IMR-90 (cell line): ENCODE results near the gene PTPRN2. TPM values are rescaled to one million over a fixed set of nuclear protein-coding genes. Genes with fewer than 3 reads are reported as not detected.

ENCODE experiments used
- ATAC-seq: fragments of 200-7000 bp; cut with Tn5 transposase; 2 replicates; pipeline ENCODE4 v1.9.1; 2020; ENCODE audit warnings: low read depth, mild to moderate bottlenecking, moderate library complexity
- BruUV-seq: library from RNA; stranded (reverse); fragments of 400-500 nt; replicated peaks from 2 replicates; lab custom pipeline; 2021; lab: Mats Ljungman, UMichigan
- CTCF ChIA-PET: fragments of 300-600 bp; formaldehyde crosslinking; extraction: SDS; loops from one replicate; lab custom pipeline; 2021; ENCODE audit warnings: antibody characterized with exemption; lab: Yijun Ruan, JAX
- POLR2A ChIA-PET: fragments of 300-600 bp; sonication (Branson Sonifier 250); formaldehyde crosslinking; loops from one replicate; lab custom pipeline; 2022; ENCODE audit warnings: antibody characterized with exemption; ENCODE audit not compliant: unreplicated experiment; lab: Charles Lee
- DNase-seq: peaks from one replicate; pipeline ENCODE4 v3.0.0; 2013
- H2AFZ ChIP-seq: replicated peaks from 2 replicates; pipeline ENCODE3; 2013; ENCODE audit warnings: low read length, mild to moderate bottlenecking; ENCODE audit not compliant: poor library complexity
- H2AK5ac ChIP-seq: 2 replicates; pipeline ENCODE4 v1.6.1; 2013; ENCODE audit warnings: low read depth, low read length, inconsistent platforms
- H2AK9ac ChIP-seq: replicated peaks from 2 replicates; pipeline ENCODE3; 2013; ENCODE audit warnings: mild to moderate bottlenecking, low read depth, low read length, moderate library complexity; ENCODE audit not compliant: poor library complexity
- H2BK120ac ChIP-seq: 2 replicates; pipeline ENCODE4 v1.6.1; 2013; ENCODE audit warnings: low read depth, low read length, inconsistent platforms
- H2BK15ac ChIP-seq: 3 replicates; pipeline ENCODE4 v1.6.1; 2013; ENCODE audit warnings: low read depth, low read length, inconsistent platforms
- H2BK20ac ChIP-seq: 2 replicates; pipeline ENCODE4 v1.6.1; 2013; ENCODE audit warnings: low read depth, mild to moderate bottlenecking, inconsistent platforms, low read length, moderate library complexity
- H2BK5ac ChIP-seq: 2 replicates; pipeline ENCODE4 v1.6.1; 2013; ENCODE audit warnings: mild to moderate bottlenecking, low read depth, low read length, inconsistent platforms; ENCODE audit not compliant: poor library complexity, severe bottlenecking
- H3K14ac ChIP-seq: replicated peaks from 2 replicates; pipeline ENCODE4 v1.6.1; 2013; ENCODE audit warnings: low read depth, low read length, inconsistent platforms
- H3K18ac ChIP-seq: 2 replicates; pipeline ENCODE4 v1.6.1; 2013; ENCODE audit warnings: low read depth, low read length, control low read depth
- H3K23ac ChIP-seq: 2 replicates; pipeline ENCODE4 v1.6.1; 2013; ENCODE audit warnings: low read depth, low read length, inconsistent platforms
- H3K27ac ChIP-seq: 2 replicates; pipeline ENCODE4 v1.5.1; 2013; ENCODE audit warnings: mild to moderate bottlenecking, control low read depth, low read length; ENCODE audit not compliant: insufficient read depth
- H3K27me3 ChIP-seq: 2 replicates; pipeline ENCODE4 v1.6.1; 2013; ENCODE audit warnings: low read length; ENCODE audit not compliant: control insufficient read depth, insufficient read depth
- H3K36me3 ChIP-seq: 2 replicates; pipeline ENCODE4 v1.6.1; 2013; ENCODE audit warnings: low read length, mixed read lengths; ENCODE audit not compliant: control insufficient read depth, insufficient read depth
- H3K4ac ChIP-seq: 2 replicates; pipeline ENCODE4 v1.6.1; 2013; ENCODE audit warnings: low read depth, low read length, inconsistent platforms
- H3K4me1 ChIP-seq: 2 replicates; pipeline ENCODE4 v1.6.1; 2013; ENCODE audit warnings: low read length, mixed read lengths; ENCODE audit not compliant: control insufficient read depth, insufficient read depth
- H3K4me2 ChIP-seq: 2 replicates; pipeline ENCODE4 v1.6.1; 2013; ENCODE audit warnings: low read depth, mild to moderate bottlenecking, control low read depth, low read length, moderate library complexity
- H3K4me3 ChIP-seq: 2 replicates; pipeline ENCODE4 v1.5.1; 2013; ENCODE audit warnings: low read depth, mild to moderate bottlenecking, control low read depth, low read length, moderate library complexity; ENCODE audit not compliant: insufficient read depth
- H3K56ac ChIP-seq: 2 replicates; pipeline ENCODE4 v1.6.1; 2013; ENCODE audit warnings: low read length, inconsistent platforms; ENCODE audit not compliant: insufficient read depth; ENCODE audit errors: extremely low read depth
- H3K79me1 ChIP-seq, 2 experiments: 2 replicates each; pipeline ENCODE4 v1.6.1; 2013; ENCODE audit warnings: low read length in 2 of 2, inconsistent platforms in 1 of 2, low read depth in 1 of 2
- H3K9ac ChIP-seq: 2 replicates; pipeline ENCODE4 v1.6.1; 2013; ENCODE audit warnings: low read depth, low read length, control low read depth
- H3K9me1 ChIP-seq: 2 replicates; pipeline ENCODE4 v1.6.1; 2013; ENCODE audit warnings: low read length, inconsistent platforms; ENCODE audit not compliant: insufficient read depth
- H3K9me3 ChIP-seq: 2 replicates; pipeline ENCODE4 v1.6.1; 2013; ENCODE audit warnings: low read length; ENCODE audit not compliant: control insufficient read depth, insufficient read depth
- H4K20me1 ChIP-seq: 2 replicates; pipeline ENCODE4 v1.6.1; 2013; ENCODE audit warnings: low read length, inconsistent platforms; ENCODE audit not compliant: insufficient read depth
- H4K5ac ChIP-seq: 2 replicates; pipeline ENCODE4 v1.6.1; 2013; ENCODE audit warnings: mild to moderate bottlenecking, low read depth, low read length, control low read depth
- H4K8ac ChIP-seq, 2 experiments: 2 replicates each; pipeline ENCODE4 v1.6.1; 2013; ENCODE audit warnings: low read depth in 2 of 2, low read length in 2 of 2, control low read depth in 1 of 2, inconsistent platforms in 1 of 2
- H4K91ac ChIP-seq: 2 replicates; pipeline ENCODE4 v1.6.1; 2013; ENCODE audit warnings: low read depth, low read length, inconsistent platforms; ENCODE audit not compliant: insufficient read depth
- BHLHE40 ChIP-seq: fragments of 150-350 bp; IDR thresholded peaks from 2 replicates; pipeline ENCODE4 v1.6.1; 2016; ENCODE audit warnings: mild to moderate bottlenecking, low read depth, low read length
- CHD1 ChIP-seq: IDR thresholded peaks from 2 replicates; pipeline ENCODE4 v1.6.1; 2012; ENCODE audit warnings: low read depth, low read length, improper control_type of control experiment
- CTCF ChIP-seq: conservative IDR thresholded peaks from 2 replicates; pipeline ENCODE4 v1.5.1; 2012; ENCODE audit warnings: mild to moderate bottlenecking, low read depth, low read length, improper control_type of control experiment
- MAZ ChIP-seq: IDR thresholded peaks from 2 replicates; pipeline ENCODE4 v1.6.1; 2012; ENCODE audit warnings: low read depth, mild to moderate bottlenecking, low read length, improper control_type of control experiment, moderate library complexity, borderline replicate concordance
- NFE2L2 ChIP-seq: fragments of 150-350 bp; IDR thresholded peaks from 2 replicates; pipeline ENCODE4 v1.6.1; 2016; ENCODE audit warnings: low read depth, mild to moderate bottlenecking, low read length
- POLR2A ChIP-seq: IDR thresholded peaks from 2 replicates; pipeline ENCODE4 v1.6.1; 2012; ENCODE audit warnings: mild to moderate bottlenecking, low read depth, low read length
- RFX5 ChIP-seq: IDR thresholded peaks from 2 replicates; pipeline ENCODE4 v1.8.0; 2012; ENCODE audit warnings: low read depth, mild to moderate bottlenecking, low read length, moderate library complexity
- SMC3 ChIP-seq: fragments of 150-350 bp; IDR thresholded peaks from 2 replicates; pipeline ENCODE4 v1.6.1; 2016; ENCODE audit warnings: low read depth, mild to moderate bottlenecking, antibody characterized with exemption, low read length, moderate library complexity
- USF2 ChIP-seq: fragments of 150-350 bp; IDR thresholded peaks from 2 replicates; pipeline ENCODE4 v1.6.1; 2017; ENCODE audit warnings: mild to moderate bottlenecking, antibody characterized with exemption, low read length, low read depth
- WGBS, 2 experiments: methylation state at CpG; one replicate each; pipeline versions ENCODE4 v1.1.5 to v1.1.7; 2013; ENCODE audit warnings: missing lambda C conversion rate in 2 of 2; ENCODE audit not compliant: insufficient read length in 1 of 2; ENCODE audit errors: extremely low coverage in 2 of 2; 5-methylcytosine and 5-hydroxymethylcytosine counted together
- dilution Hi-C: fragments of 300-500 bp; cut with HindIII; formaldehyde crosslinking; loops from one replicate; pipeline ENCODE4 v1.14.3; 2018; ENCODE audit warnings: low sequenced_read_pairs; ENCODE audit not compliant: unreplicated experiment
- in situ Hi-C: fragments of 300-500 bp; cut with MboI; formaldehyde crosslinking; loops from 3 replicates; pipeline ENCODE4 v1.14.3; 2019; ENCODE audit warnings: low sequenced_read_pairs, inconsistent platforms, mixed read lengths
- intact Hi-C: fragments of 100-400 bp; cut with micrococcal nuclease; formaldehyde crosslinking; loops from 2 replicates; pipeline ENCODE4 v1.10.0; 2022
- polyA plus RNA-seq, 3 experiments: library from polyadenylated mRNA; depleted of rRNA; stranded (reverse); fragments of >200 nt; gene quantifications; 2 replicates each; pipeline ENCODE4 v1.2.3, GENCODE V29; 2012; ENCODE audit warnings: low replicate concordance in 1 of 3
- total RNA-seq: library from RNA; depleted of rRNA; stranded (reverse); fragments of >200 nt; gene quantifications from 2 replicates; pipeline ENCODE4 v1.2.3, GENCODE V29; 2012

Gene PTPRN2
- total and polyA plus RNA-seq, 2 of the 4 experiments (the other 2 are of a cell fraction), result 0.03 TPM; not detected in 1

- intact Hi-C loops (no loop called here), dilution Hi-C loops (no loop called here), in situ Hi-C loops (no loop called here)
- Histone ChIP-seq H4K20me1 (no peaks in the 10 kb centered on the region), H2BK20ac (no peak overlapping the region), H3K9ac (no peak overlapping the region), H3K79me1 (no peaks in the 10 kb centered on the region), H2AK5ac (no peak overlapping the region), H3K27ac (no peak overlapping the region), H3K9me3 (peaks cover 51% of the 10 kb centered on the region), H2BK120ac (no peak overlapping the region), H3K27me3 (no peaks in the 10 kb centered on the region), H2AFZ (no peak overlapping the region), H2AK9ac (no peak overlapping the region), H3K4me1 (no peaks in the 10 kb centered on the region), H3K9me1 (no peaks in the 10 kb centered on the region), H3K18ac (no peak overlapping the region), H4K91ac (no peak overlapping the region), H4K5ac (no peak overlapping the region), H4K8ac (no peak overlapping the region), H2BK15ac (no peak overlapping the region), H3K4me3 (no peak overlapping the region), H3K36me3 (no peaks in the 10 kb centered on the region), H3K4ac (no peak overlapping the region), H3K23ac (no peak overlapping the region), H3K14ac (no peak overlapping the region), H2BK5ac (no peak overlapping the region), H3K56ac (no peak overlapping the region), H3K4me2 (no peak overlapping the region)
- ATAC-seq (no peak), DNase-seq (no peak)
- TF ChIP-seq SMC3 (no peak), MAZ (no peak), CHD1 (no peak), BHLHE40 (no peak), CTCF (no peak), NFE2L2 (no peak), POLR2A (no peak), USF2 (no peak), RFX5 (no peak)
- ChIA-PET CTCF (no interaction called here), POLR2A (no interaction called here)
- no TSS peak for BruUV-seq
- WGBS, 2 experiments, result 72% methylated on average over 11 of the region's 15 CpGs; no CpG with 5 or more reads in 1 of the 2 experiments
These were observed 460.4 kb downstream of the PTPRN2 start for GRCh38 chr7:158127241-158127640.
